Cardiac fibroblast (primary cell): Measurements from ENCODE around the gene TMEM176B.
A peak's percentile ranks its signal among the peaks of the same experiment; 100 is the strongest.

Experiments
- DNase-seq, 2 donors: peaks; one replicate each; pipeline versions ENCODE4 v3.0.0 to v3.0.0-alpha.2; 2010; ENCODE audit warnings: low read depth in 2 of 2
- H3K4me3 ChIP-seq, 2 donors: replicated peaks in 1 of 2; 1 replicate in 1 of 2; 2 replicates in 1 of 2; pipeline ENCODE4 v1.5.1; 2011; ENCODE audit warnings: low read depth in 2 of 2, low read length in 2 of 2, mild to moderate bottlenecking in 2 of 2, moderate library complexity in 1 of 2
- TF ChIP-seq, protein P1 (sequence below): IDR thresholded peaks from one replicate; pipeline ENCODE4 v1.5.1; 2011; ENCODE audit warnings: low read depth, mild to moderate bottlenecking, low read length, inconsistent platforms

TMEM176B gene

DNA sequence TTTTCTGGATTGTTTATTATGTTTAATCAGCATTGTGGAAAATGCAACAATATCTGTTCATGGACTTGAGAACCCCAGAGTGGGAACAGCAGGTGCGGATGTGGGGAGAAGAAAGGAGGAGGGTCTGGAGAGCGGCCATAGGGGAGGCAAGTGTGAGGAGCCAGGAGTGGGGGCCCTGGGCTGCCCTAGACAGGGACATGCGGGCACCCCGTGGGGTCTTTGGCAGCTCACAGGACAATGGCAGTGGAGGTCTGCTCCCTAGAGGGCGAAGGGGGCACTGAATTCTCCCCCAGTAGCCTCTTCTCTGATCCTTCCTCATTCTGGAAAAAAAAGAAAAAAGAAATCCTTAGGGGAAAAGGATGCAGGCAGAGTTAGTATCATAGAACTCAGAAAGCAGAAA is 8.9 kb downstream of the TMEM176B start:
- no peak overlapping the region for H3K4me3 ChIP-seq
- TF ChIP-seq, protein P1, sequence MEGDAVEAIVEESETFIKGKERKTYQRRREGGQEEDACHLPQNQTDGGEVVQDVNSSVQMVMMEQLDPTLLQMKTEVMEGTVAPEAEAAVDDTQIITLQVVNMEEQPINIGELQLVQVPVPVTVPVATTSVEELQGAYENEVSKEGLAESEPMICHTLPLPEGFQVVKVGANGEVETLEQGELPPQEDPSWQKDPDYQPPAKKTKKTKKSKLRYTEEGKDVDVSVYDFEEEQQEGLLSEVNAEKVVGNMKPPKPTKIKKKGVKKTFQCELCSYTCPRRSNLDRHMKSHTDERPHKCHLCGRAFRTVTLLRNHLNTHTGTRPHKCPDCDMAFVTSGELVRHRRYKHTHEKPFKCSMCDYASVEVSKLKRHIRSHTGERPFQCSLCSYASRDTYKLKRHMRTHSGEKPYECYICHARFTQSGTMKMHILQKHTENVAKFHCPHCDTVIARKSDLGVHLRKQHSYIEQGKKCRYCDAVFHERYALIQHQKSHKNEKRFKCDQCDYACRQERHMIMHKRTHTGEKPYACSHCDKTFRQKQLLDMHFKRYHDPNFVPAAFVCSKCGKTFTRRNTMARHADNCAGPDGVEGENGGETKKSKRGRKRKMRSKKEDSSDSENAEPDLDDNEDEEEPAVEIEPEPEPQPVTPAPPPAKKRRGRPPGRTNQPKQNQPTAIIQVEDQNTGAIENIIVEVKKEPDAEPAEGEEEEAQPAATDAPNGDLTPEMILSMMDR = no peak
- no peak for DNase-seq

DNA sequence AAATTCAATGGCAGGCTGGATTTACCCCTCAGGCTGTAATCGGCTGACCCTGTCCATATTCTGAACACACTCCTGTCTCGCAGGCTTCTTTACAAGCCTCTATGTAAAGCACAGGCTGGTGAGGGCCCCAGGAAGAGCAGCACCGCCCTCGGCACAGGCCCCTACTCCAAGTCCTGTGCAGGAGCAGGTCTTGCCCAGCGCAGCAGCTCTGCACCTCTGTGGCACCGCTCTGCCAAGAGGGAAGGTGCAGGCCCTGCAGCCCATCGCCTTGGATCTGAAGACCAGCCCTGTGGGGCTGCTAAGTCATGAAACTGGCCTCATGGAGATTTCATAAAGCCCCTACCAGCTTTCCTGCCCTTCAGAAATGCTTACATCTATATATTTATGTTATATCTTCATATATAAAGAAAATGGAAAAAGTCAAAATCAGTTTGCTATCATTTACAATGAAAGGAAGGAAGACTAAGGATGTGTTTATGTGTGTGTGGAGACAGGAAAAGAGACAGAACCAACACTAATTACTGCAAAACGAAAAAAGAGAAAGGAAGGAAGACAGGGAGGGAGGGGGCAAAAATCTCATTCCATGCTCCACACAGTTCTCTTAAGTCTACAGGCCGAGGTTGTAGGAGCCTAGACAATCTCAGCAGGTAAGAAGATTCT is 9.6 kb downstream of the TMEM176B start:
- TF ChIP-seq, protein P1 = no peak
- no peak for DNase-seq
- no peak overlapping the region for H3K4me3 ChIP-seq

- DNase-seq = no peak
Observed at GRCh38 chr7:150788474-150789269, 11.5 kb downstream of the TMEM176B start.

DNA sequence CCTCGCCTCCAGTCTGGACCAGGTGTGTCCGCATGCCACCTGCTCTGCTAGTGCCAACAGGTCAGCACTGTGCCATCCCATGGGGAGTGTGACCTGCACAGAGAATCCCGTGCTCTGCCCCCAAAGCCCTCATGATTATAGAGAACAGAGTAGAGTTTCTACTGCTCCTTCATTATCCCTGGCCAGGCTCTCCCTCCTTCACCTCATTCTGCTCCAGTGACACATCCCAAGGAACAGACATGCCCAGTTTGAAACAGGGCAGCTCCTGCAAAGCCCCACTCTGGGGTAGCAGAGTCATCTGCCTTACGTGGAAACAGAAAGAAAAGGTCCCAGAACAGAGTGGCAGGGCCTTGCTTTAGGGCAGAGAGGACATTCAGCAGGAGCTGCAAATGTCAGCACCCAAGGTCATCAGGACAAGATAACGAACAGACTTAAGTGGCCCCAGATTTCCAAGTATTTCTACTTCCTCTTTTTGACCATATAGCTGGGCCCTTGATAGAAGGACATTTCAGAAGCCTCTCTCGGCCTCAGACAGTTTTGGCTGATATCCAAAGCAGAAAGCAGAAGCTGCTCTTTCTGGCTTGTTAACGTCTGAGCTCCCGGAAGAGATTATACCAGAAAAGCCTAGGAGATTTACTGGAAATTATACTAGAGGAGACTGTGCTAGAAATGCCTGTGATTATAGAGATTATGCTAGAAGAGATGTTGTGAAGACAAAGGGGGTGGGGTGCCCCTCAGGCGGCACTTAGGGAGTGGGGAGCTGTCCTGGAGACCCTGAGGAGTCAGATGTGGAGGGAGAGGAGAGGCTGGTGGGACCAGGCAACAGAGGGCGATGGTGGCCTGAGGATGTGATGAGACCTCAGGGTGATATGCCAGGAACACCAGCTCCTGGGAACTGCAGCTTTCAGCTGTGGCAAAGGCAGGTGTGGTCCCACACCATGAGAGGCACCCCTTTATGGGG is 12.6 kb downstream of the TMEM176B start:
- TF ChIP-seq, protein P1 = no peak
- peak in 1 of 2 donors; percentile 7 for DNase-seq
- H3K4me3 ChIP-seq = no peak overlapping the region

More at GRCh38 chr7:150788474-150789269, 11.5 kb downstream of the TMEM176B start:
- H3K4me3 ChIP-seq = no peak overlapping the region
- TF ChIP-seq, protein P1 = no peak

GRCh38 chr7:150784954-150785353 is 15.2 kb downstream of the TMEM176B start:
- no peak for DNase-seq
- TF ChIP-seq, protein P1 = no peak
- H3K4me3 ChIP-seq = no peak overlapping the region

GRCh38 chr7:150784120-150784736 is 15.9 kb downstream of the TMEM176B start:
- DNase-seq = no peak
- no peak overlapping the region for H3K4me3 ChIP-seq
- TF ChIP-seq, protein P1 = no peak
